Chondrocyte (in vitro differentiated cells): ENCODE results near the gene THRB. TPM values are rescaled to one million over a fixed set of nuclear protein-coding genes. Genes with fewer than 3 reads are reported as not detected.

Experiments used
- DNase-seq: peaks from one replicate; pipeline ENCODE4 v3.0.0; 2021; ENCODE audit warnings: mixed read lengths, low spot score
- H3K27ac Mint-ChIP-seq: one replicate; pipeline ENCODE4 v1.8.0; 2021; ENCODE audit warnings: mild to moderate bottlenecking, moderate library complexity, mixed read lengths; ENCODE audit not compliant: unreplicated experiment
- H3K27me3 Mint-ChIP-seq: 2 replicates; pipeline ENCODE4 v1.8.0; 2021; ENCODE audit warnings: low read depth, mixed read lengths
- H3K36me3 Mint-ChIP-seq: 2 replicates; pipeline ENCODE4 v1.8.0; 2021; ENCODE audit warnings: low read depth, mixed read lengths
- H3K4me1 Mint-ChIP-seq: 2 replicates; pipeline ENCODE4 v1.8.0; 2021; ENCODE audit warnings: low read depth, mild to moderate bottlenecking, mixed read lengths
- H3K4me3 Mint-ChIP-seq: one replicate; pipeline ENCODE4 v1.8.0; 2021; ENCODE audit warnings: mild to moderate bottlenecking, moderate library complexity, mixed read lengths; ENCODE audit not compliant: unreplicated experiment
- H3K9me3 Mint-ChIP-seq: 2 replicates; pipeline ENCODE4 v1.8.0; 2021; ENCODE audit warnings: low read depth, mixed read lengths
- CTCF ChIP-seq: fragments of 200-600 bp; sonication (generic); IDR thresholded peaks from 2 replicates; pipeline ENCODE4 v1.5.0; 2021; ENCODE audit warnings: antibody characterized with exemption, mild to moderate bottlenecking, moderate library complexity
- total RNA-seq: library from RNA; stranded (reverse); gene quantifications from 3 replicates; pipeline ENCODE4 v1.2.1, GENCODE V29; 2021

The THRB gene
- total RNA-seq, 1 donor from 2014 or later, result 3.8 TPM

- DNase-seq, result no peak
- Mint-ChIP-seq H3K27ac (no peak overlapping the region), H3K4me1 (peaks cover 35% of the 10 kb centered on the region), H3K4me3 (no peak overlapping the region), H3K27me3 (no peaks in the 10 kb centered on the region), H3K9me3 (no peaks in the 10 kb centered on the region), H3K36me3 (no peaks in the 10 kb centered on the region)
- TF ChIP-seq CTCF, result no peak
These were observed 127.4 kb downstream of the THRB start for GRCh38 chr3:24367216-24367615.

GRCh38 chr3:24365168-24365567 is 129.5 kb downstream of the THRB start:
- Mint-ChIP-seq H3K27me3 (no peaks in the 10 kb centered on the region), H3K36me3 (no peaks in the 10 kb centered on the region), H3K27ac (peak overlapping the region; percentile 85), H3K9me3 (no peaks in the 10 kb centered on the region), H3K4me1 (peaks cover 36% of the 10 kb centered on the region), H3K4me3 (no peak overlapping the region)
- no peak for DNase-seq
- TF ChIP-seq CTCF, result peak; percentile 66

- no peaks in the 10 kb centered on the region for H3K36me3 Mint-ChIP-seq
- H3K4me3 Mint-ChIP-seq, result no peak overlapping the region
- no peak for TF ChIP-seq CTCF
- no peaks in the 10 kb centered on the region for H3K27me3 Mint-ChIP-seq
- no peak for DNase-seq
- H3K9me3 Mint-ChIP-seq, result no peaks in the 10 kb centered on the region
- H3K27ac Mint-ChIP-seq, result no peak overlapping the region
- H3K4me1 Mint-ChIP-seq, result peaks cover 36% of the 10 kb centered on the region
These were observed 130.3 kb downstream of the THRB start for GRCh38 chr3:24364359-24364758.

- DNase-seq, result no peak
- Mint-ChIP-seq H3K4me1 (peaks cover 40% of the 10 kb centered on the region), H3K36me3 (no peaks in the 10 kb centered on the region), H3K27me3 (no peaks in the 10 kb centered on the region), H3K9me3 (no peaks in the 10 kb centered on the region), H3K27ac (no peak overlapping the region), H3K4me3 (no peak overlapping the region)
- TF ChIP-seq CTCF, result no peak
These were observed 131.4 kb downstream of the THRB start for GRCh38 chr3:24363242-24363641.

- DNase-seq, result no peak
- no peaks in the 10 kb centered on the region for H3K9me3 Mint-ChIP-seq
- no peaks in the 10 kb centered on the region for H3K36me3 Mint-ChIP-seq
- no peaks in the 10 kb centered on the region for H3K27me3 Mint-ChIP-seq
- peaks cover 44% of the 10 kb centered on the region for H3K4me1 Mint-ChIP-seq
- no peak overlapping the region for H3K27ac Mint-ChIP-seq
- no peak overlapping the region for H3K4me3 Mint-ChIP-seq
- no peak for TF ChIP-seq CTCF
These were observed 133.0 kb downstream of the THRB start for GRCh38 chr3:24361623-24362022.
